NCI-H69 (cell line): Measurements from ENCODE around the gene BRMS1.
A peak's percentile ranks its signal among the peaks of the same experiment; 100 is the strongest.

ENCODE experiments used
- DNase-seq: peaks from one replicate; lab custom pipeline; 2025; lab: John Stamatoyannopoulos, UW

Gene BRMS1

DNA sequence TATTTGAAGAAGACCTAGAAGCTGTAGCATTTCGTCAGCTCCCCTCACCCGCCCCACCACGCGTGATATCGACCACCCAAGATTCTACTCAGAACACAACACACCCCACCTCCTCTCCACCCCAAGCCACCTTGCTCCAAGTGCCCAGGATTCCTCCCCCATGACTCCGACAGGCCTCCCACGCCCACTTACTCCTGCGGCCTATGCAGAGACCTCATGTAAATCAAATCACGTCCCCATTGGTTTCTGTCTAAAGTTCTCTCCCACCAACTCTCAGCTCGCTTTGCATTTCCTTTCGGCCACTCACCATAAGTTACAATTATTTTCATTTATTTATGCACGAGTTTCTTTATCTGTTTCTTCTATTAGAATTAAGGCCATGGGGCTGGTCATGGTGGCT is 42.2 kb downstream of the BRMS1 start:
- no peak for DNase-seq

DNA sequence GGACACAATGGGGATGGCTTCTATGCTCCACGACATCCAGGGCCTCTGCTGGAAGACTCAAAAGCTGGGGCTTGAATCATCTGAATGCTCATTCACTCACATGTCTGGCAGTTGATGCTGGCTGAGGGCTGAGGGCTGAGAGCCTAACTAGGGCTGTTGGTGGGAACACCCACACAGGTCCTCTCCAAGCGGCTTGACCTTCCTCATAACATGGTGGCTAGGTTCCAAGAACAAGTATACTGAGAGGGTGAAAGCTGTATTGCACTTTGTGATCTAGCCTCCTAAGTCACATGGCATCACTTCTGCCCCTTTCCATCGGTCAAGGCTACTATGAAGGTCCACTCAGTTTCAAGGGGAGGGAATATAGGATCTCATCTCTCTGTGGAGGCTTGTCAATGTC is 45.7 kb downstream of the BRMS1 start:
- no peak for DNase-seq

DNA sequence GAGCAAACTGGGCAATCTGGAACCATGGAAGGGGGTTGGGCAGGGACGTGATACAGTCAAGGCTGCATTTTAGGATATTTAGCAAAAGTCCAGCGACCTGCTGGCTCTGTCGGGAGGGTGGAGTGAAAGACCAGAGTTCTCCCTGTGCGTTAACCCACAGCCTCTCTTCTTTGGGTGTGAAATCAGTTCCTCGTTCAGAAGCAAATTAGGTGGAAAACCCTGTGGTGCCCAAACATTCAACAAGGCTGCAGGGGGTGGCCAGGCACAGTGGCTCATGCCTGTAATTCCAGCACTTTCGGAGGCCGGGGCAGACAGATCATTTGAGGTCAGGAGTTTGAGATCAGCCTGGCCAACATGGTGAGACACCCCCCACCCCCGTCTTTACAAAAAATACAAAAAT is 47.3 kb downstream of the BRMS1 start:
- DNase-seq: no peak

- DNase-seq: no peak
Observed at GRCh38 chr11:66294626-66295620, 50.0 kb downstream of the BRMS1 start.

DNA sequence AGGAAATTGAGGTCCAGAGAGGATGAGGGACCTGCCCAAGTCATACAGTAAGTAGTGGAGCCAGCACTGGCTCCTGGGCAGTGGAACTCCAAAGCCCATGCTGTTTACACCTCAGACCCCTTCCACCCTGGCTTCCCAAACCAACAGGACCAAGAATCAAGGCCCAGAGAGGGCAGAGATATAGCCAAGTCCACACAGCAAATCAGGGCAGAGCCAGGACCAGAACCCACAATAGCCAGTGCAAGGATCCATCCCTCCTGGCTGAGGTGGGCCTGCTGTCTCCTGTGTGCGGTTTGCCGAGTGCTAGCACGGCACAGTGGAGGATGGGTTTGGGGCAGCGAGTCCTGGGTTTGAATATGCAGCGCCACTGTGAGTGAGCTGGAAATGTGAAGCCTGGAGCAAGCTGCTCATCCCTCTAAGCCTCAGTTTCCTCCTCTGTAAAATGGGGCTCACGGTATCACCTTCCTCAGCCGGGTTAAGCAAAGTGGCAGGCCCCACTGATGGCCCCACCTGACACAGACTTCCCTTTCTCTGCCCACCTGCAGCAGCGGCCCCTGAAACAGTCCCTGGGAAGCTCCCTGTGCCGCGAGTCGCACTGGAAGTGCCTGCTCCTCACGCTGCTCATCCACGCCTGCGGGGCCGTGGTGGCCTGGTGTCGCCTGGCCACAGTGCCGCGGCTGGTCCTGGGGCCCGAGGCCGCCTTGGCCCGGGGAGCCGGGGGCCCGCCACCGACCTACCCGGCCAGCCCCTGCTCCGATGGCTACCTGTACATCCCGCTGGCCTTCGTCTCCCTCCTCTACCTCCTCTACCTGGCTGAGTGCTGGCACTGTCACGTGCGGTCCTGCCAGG is 50.9 kb downstream of the BRMS1 start:
- DNase-seq: no peak

- DNase-seq: no peak
Observed at GRCh38 chr11:66293352-66293751, 51.6 kb downstream of the BRMS1 start.

DNA sequence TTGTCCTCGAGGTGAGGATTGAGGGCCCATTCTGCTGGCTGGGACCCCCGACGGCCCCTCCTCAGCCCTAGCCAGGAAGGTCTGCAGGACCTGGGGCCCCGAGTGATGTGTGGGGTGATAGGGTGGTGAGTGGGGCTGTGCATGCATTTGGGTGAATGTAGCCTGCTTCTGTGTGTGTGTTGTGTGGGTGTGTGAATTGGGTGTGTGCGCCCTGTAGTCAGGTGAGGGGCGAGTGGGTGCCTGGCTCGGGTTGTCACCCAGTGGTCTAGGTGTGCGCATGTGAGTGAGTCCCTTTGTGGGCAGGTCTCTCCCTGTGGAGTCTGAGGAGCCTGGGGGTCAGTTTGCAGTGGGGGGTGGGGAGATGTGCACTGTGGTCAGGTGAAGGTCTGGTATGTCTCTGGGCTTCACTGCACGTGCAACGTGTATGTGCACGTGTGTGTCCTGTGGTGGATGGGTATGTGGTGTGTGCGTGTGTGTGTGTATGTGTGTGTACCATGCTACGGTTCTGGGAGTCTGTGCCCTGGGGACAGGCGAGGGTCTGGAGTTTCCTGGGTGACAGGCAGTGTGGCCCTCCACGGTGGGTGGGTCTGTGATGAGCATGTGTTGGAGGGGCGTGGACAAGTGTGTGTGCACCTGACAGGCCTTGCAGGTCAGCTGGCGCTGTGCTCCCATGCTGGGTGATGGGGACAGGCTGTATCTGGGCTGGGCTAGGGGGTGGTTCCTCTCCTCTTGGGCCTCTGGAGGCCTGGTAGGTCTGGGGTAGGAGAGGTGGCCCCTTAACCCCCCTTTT is 52.2 kb downstream of the BRMS1 start:
- peak; percentile 52 for DNase-seq

DNA sequence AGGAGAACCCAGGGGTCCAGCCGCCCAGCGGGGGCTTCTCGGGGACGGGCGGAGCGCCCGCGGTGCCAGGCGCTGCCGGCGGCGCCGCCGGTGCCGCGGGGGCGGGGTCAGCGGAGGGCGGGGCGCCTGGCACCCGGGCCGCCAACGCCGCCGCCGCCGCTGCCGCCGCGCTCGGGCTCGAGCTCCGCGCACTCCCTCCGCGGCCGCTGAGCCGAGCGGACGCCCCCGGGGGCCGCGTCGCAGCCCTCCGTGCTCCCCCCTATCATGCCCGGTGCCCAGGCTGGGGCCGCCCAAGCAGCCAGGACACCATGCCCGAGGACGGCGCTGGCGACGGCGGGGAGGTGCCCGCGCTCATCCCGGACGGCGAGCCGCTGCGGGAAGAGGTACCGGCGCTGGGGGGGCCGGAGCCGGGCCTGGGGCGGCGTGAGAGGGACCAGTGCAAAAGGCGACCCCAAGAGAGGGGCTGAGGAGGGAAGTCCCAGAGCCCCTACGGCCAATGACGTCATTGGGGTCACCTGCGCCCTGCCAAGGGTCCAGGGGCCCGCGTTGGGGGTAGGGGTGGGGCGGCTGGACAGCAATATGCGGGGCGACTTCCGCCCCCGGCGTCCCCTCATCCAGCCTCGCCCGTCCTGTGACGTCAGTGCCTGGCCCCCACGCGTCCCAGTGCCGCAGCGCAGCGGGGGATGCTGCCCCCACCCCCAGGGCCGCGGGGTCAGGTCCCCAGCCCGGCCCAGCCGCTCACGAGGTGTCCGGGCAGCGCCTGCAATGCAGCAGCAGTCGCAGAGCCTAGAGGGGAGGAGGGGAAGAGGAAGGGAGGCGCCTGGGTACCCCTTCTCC is 53.0 kb downstream of the BRMS1 start, which contains the start of gene TMEM151A:
Gene TMEM151A (plus strand): TSS at position 189 of the 837 bp plus-strand sequence. CDS start 120 bp downstream, at position 309.
- DNase-seq: peak; percentile 75

- no peak for DNase-seq
Observed at GRCh38 chr11:66291303-66291705, 53.6 kb downstream of the BRMS1 start.

DNA sequence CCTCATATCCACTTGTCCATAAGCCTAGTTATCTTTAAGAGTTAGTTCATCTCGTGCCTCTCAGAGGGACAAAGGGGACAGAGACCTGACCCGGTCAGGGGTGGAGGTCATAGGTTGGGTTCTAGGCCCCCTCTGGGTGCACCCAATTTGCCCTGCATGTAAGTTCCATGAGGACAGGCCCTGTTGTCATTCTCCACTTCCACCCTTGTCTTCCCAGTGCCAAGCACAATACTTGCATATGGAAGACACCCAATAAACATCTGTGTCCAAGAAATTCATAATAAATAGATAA is 54.6 kb downstream of the BRMS1 start:
- DNase-seq: no peak

DNA sequence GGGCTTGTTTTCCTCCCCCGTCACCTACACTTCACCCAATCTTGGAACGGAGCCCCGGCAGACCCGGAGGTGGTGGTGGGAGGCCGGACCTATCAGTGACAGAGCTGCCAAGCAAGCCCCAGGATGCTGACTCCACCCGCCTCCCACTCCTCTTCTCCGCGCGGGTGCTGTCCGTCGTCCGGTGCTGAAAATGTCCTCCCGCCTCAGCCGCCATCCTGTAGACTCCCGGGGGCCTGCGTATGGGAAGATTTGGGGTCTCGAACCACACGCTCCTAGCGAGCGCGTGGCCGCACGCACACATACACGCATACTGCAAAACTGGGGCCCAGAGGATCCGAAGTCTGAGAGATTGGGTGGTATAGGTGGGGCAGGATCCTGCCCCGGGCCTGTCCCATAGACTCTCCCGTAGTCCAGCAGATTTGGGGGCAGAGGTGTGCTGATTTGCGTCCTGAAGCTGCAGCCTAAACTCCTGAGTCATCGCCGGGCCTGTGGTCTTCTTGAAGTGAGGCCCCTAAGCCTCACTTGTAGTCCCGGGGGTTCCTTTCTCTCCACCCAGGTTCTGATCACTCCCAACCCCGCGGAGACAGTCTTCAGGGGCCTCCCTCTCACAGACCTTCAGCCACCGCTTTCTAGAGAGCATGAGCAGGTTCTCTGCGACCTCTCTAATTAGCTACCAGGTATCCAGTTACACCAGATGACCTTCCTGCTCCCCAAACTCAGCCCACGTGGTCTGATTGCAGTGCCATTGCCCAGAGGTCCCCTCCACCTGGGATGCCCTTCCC is 55.2 kb downstream of the BRMS1 start:
- DNase-seq: peak; percentile 91

DNA sequence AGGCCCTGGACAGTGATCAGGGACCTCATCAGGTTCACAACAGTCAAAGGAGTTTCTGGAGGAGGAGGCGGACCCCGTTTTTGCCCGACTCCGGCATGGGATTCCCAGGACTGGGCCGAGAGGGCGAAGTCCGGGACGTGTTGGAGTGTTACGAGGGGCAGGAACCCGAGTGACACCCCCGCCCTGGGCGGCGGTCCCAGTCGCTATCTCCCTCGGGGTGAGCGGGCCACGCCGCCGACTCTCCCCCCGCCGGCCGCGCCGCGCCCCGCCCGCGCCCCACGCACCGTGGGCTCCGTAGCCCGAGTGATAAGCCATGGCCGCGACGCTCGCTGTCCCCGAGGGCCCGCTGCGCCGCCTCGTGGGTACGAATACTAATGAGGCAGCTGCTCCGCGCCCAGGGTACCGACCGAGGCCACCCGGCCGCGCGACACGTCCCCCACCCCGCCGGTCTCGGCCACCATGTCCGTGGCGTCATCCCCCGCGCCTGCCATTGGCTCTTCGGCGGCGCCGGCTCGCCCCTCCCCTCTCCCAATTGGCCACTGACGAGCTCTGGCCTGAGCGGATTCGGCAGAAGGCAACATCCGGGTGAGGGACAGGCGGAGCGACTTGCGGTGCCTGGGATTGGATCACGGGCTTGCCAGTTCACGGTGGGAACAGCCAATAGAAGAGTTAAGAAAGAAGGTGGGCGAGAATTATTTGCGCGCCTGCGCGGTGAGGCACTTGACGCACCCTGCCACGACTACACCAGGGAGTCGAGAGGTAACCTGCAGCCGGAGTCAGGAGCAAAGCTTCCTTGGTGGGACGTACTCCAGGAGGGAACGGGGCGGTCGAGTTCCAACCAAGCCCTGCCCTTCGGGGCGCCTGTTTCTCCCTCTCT is 56.0 kb downstream of the BRMS1 start, which contains the start of gene YIF1A:
Gene YIF1A (minus strand): TSS at position 473 of the 877 bp plus-strand sequence. CDS start 158 bp downstream, at position 315.
- DNase-seq: peak; percentile 100

- peak; percentile 34 for DNase-seq
Observed at GRCh38 chr11:66287889-66288670, 56.8 kb downstream of the BRMS1 start.
